Epithelial cell of esophagus (primary cell): ENCODE measurements around the gene MCC.

ENCODE experiments used
- DNase-seq: peaks from one replicate; pipeline ENCODE4 v3.0.0; 2010; ENCODE audit warnings: low read depth
- H3K4me3 ChIP-seq: 2 replicates; pipeline ENCODE4 v1.5.1; 2011; ENCODE audit warnings: mild to moderate bottlenecking, low read length, control low read depth
- CTCF ChIP-seq: IDR thresholded peaks from 2 replicates; pipeline ENCODE4 v1.5.1; 2011; ENCODE audit warnings: low read depth, mild to moderate bottlenecking, low read length, control low read depth, inconsistent platforms; ENCODE audit not compliant: insufficient read depth; ENCODE audit errors: missing control alignments

The MCC gene

GRCh38 chr5:113108485-113108884 lies 379.8 kb downstream of the MCC start:
- TF ChIP-seq CTCF: no peak
- no peak overlapping the region for H3K4me3 ChIP-seq

GRCh38 chr5:113106821-113107220 lies 381.4 kb downstream of the MCC start:
- DNase-seq: no peak
- H3K4me3 ChIP-seq: no peak overlapping the region
- no peak for TF ChIP-seq CTCF

More at GRCh38 chr5:113108485-113108884, 379.8 kb downstream of the MCC start:
- DNase-seq: no peak

GRCh38 chr5:113105693-113106280 lies 382.5 kb downstream of the MCC start:
- no peak for DNase-seq
- no peak overlapping the region for H3K4me3 ChIP-seq
- no peak for TF ChIP-seq CTCF

- TF ChIP-seq CTCF: no peak
- DNase-seq: no peak
- H3K4me3 ChIP-seq: no peak overlapping the region
Observed at GRCh38 chr5:113103330-113103729, 384.9 kb downstream of the MCC start.

DNA sequence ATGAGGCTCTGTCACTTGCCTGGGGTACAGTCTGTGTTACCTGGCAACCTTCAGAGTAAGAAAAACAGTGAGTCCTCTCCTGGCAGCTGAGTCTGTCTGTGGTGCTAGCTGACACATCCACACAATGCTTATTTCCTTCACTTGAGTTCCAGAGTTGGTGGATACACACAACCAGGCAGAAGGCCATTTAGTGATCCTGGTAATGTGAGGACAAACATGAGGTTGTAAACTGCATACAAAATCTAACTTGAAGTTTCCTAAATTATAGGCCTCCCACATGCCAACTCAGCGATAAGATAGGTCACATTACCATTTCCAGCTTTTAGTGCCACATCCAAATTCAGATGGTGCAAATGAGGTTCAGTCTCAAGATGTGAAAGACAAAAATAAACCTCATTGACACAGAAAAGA lies 386.1 kb downstream of the MCC start:
- no peak for TF ChIP-seq CTCF
- no peak for DNase-seq
- no peak overlapping the region for H3K4me3 ChIP-seq

DNA sequence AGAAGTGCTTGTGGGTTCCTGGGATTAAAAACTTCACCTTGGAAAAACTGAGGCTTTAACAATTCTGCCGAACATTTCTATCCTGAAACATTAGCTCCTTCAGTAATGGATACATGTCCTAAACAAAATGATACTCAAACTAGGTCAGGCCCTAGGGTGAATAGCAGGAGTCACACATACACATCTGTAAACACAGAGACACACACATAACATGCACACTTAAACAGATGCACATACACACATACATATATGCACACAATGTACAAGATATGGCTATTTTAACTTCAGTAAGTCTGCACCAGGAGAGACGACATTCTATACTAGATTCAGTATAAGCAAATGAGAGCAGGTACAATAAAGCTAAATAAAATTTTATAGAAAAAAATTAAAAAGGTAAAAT lies 387.3 kb downstream of the MCC start:
- no peak for DNase-seq
- no peak for TF ChIP-seq CTCF
- no peak overlapping the region for H3K4me3 ChIP-seq

GRCh38 chr5:113099822-113100221 lies 388.4 kb downstream of the MCC start:
- H3K4me3 ChIP-seq: no peak overlapping the region
- no peak for TF ChIP-seq CTCF
- DNase-seq: no peak
